CD4-positive, alpha-beta T cell treated with Interleukin-17A for 4 hours (primary cell): ENCODE data around the gene PSMD14.

Experiments
- DNase-seq: peaks from one replicate; pipeline ENCODE4 v3.0.0-alpha.2; 2020; ENCODE audit warnings: mixed read lengths

Gene PSMD14

GRCh38 chr2:161386228-161386824 is 78.1 kb downstream of the PSMD14 start:
- DNase-seq = no peak

GRCh38 chr2:161388146-161388779 is 80.0 kb downstream of the PSMD14 start:
- no peak for DNase-seq

- DNase-seq = no peak
Observed at GRCh38 chr2:161391737-161392506, 83.7 kb downstream of the PSMD14 start.

- no peak for DNase-seq
Observed at GRCh38 chr2:161400076-161400475, 91.9 kb downstream of the PSMD14 start.

- DNase-seq = no peak
Observed at GRCh38 chr2:161402297-161402696, 94.1 kb downstream of the PSMD14 start.

GRCh38 chr2:161406316-161406715 is 98.1 kb downstream of the PSMD14 start:
- DNase-seq = no peak

GRCh38 chr2:161407597-161407996 is 99.4 kb downstream of the PSMD14 start:
- DNase-seq = no peak

- DNase-seq = no peak
Observed at GRCh38 chr2:161409308-161409907, 101.2 kb downstream of the PSMD14 start.

- no peak for DNase-seq
Observed at GRCh38 chr2:161412346-161412745, 104.1 kb downstream of the PSMD14 start.

- peak; percentile 10 for DNase-seq
Observed at GRCh38 chr2:161414042-161415033, 106.1 kb downstream of the PSMD14 start.

GRCh38 chr2:161415034-161415986 is 107.1 kb downstream of the PSMD14 start:
- DNase-seq = peak; percentile 10

- DNase-seq = no peak
Observed at GRCh38 chr2:161415987-161416707, 107.9 kb downstream of the PSMD14 start, which contains the start of gene TBR1. Gene TBR1 (plus strand): TSS chr2:161416297. CDS start chr2:161416411, 114 bp downstream.

- no peak for DNase-seq
Observed at GRCh38 chr2:161416708-161417437, 108.6 kb downstream of the PSMD14 start.

GRCh38 chr2:161417438-161418274 is 109.4 kb downstream of the PSMD14 start:
- no peak for DNase-seq

GRCh38 chr2:161418275-161418714 is 110.1 kb downstream of the PSMD14 start:
- DNase-seq = no peak

GRCh38 chr2:161418715-161419637 is 110.8 kb downstream of the PSMD14 start:
- no peak for DNase-seq

- no peak for DNase-seq
Observed at GRCh38 chr2:161419638-161420190, 111.5 kb downstream of the PSMD14 start.
